ENCODE results near the gene LIX1L. TPM values are rescaled to one million over a fixed set of nuclear protein-coding genes. Genes with fewer than 3 reads are reported as not detected.

Gene LIX1L
- total and polyA plus RNA-seq, 2 of the 13 experiments (the other 11 are each of a cell fraction or from before 2014, with no cell fraction given), result 8.1 to 24.9 TPM

DNA sequence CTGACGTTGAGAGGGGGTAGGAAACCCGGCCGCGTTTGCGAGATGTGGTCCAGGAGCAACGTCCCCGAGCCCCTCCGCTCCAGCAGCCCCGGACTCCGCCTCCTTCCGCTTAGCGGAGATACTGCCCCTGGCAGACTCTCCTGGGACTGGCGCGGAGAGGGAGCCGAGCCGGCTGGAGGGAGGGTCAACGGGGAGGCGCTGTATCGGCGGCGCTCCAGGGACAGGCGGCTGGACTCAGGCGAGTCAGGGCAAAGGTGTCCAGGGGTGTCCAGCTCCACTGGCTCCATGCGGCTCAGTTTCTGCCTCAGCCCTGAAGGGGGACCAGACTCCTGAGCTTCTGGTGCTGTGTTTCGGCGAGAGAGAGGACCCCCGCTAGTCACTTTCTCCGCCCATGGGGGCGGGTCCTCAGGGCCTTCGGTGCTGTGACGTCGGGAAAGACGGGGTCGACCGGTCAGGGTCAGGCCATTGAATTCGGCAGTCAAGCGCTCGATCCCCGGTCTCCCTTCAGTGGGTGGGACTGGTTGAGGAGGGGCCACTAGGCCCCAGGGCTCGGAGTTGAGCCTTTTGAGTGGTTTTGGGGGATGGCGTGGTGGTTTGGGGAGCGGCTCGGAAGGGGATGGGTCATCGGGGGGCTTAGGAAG lies 2.8 kb upstream of the LIX1L start (continued):
- TF ChIP-seq MBNL3 (CRISPR knock-in tag; conservative IDR thresholded peaks at IDR 0.05), result no peak
- no peak for TF ChIP-seq DNMT1 (CRISPR knock-in tag; IDR thresholded peaks at IDR 0.05)
- TF ChIP-seq, protein P1, sequence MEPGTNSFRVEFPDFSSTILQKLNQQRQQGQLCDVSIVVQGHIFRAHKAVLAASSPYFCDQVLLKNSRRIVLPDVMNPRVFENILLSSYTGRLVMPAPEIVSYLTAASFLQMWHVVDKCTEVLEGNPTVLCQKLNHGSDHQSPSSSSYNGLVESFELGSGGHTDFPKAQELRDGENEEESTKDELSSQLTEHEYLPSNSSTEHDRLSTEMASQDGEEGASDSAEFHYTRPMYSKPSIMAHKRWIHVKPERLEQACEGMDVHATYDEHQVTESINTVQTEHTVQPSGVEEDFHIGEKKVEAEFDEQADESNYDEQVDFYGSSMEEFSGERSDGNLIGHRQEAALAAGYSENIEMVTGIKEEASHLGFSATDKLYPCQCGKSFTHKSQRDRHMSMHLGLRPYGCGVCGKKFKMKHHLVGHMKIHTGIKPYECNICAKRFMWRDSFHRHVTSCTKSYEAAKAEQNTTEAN (CRISPR knock-in tag; conservative IDR thresholded peaks at IDR 0.05), result no peak
- TF ChIP-seq CEBPB (IDR thresholded peaks at IDR 0.05; ENCODE audit: borderline replicate concordance, low read depth, low read length), result no peak
- no peak for TF ChIP-seq MAZ (IDR thresholded peaks at IDR 0.05; ENCODE audit: borderline replicate concordance, low read depth, low read length)
- TF ChIP-seq MAZ (CRISPR knock-in tag; IDR thresholded peaks at IDR 0.05; ENCODE audit: low read depth), result peak; percentile 40; the same call in 1 of the 2 replicates
- no peak for TF ChIP-seq RBM39 (IDR thresholded peaks at IDR 0.05; ENCODE audit: low read depth, low read length, poor library complexity, severe bottlenecking)
- peak; percentile 48; the same call in 1 of the 2 replicates for TF ChIP-seq ZNF414 (CRISPR knock-in tag; IDR thresholded peaks at IDR 0.05)
- TF ChIP-seq POLR2A (IDR thresholded peaks at IDR 0.05; ENCODE audit: insufficient read depth in 1 of 2, low read depth in 2 of 2, low read length in 2 of 2), result peak; percentile 40 to 61; a peak in 2 of 4 replicates
- peak; percentile 62; the same call in 1 of the 2 replicates for TF ChIP-seq GATAD1 (CRISPR knock-in tag; IDR thresholded peaks at IDR 0.05)
- TF ChIP-seq ZNF160 (CRISPR knock-in tag; IDR thresholded peaks at IDR 0.05), result peak; percentile 35; the same call in 1 of the 2 replicates
- TF ChIP-seq ZNF24 (IDR thresholded peaks at IDR 0.05), result no peak
- no peak for TF ChIP-seq ZBTB49 (CRISPR knock-in tag; IDR thresholded peaks at IDR 0.05; ENCODE audit: borderline replicate concordance)
- TF ChIP-seq, protein P2, sequence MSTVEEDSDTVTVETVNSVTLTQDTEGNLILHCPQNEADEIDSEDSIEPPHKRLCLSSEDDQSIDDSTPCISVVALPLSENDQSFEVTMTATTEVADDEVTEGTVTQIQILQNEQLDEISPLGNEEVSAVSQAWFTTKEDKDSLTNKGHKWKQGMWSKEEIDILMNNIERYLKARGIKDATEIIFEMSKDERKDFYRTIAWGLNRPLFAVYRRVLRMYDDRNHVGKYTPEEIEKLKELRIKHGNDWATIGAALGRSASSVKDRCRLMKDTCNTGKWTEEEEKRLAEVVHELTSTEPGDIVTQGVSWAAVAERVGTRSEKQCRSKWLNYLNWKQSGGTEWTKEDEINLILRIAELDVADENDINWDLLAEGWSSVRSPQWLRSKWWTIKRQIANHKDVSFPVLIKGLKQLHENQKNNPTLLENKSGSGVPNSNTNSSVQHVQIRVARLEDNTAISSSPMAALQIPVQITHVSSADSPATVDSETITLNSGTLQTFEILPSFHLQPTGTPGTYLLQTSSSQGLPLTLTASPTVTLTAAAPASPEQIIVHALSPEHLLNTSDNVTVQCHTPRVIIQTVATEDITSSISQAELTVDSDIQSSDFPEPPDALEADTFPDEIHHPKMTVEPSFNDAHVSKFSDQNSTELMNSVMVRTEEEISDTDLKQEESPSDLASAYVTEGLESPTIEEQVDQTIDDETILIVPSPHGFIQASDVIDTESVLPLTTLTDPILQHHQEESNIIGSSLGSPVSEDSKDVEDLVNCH (CRISPR knock-in tag; IDR thresholded peaks at IDR 0.05), result no peak
- TF ChIP-seq, protein P3, sequence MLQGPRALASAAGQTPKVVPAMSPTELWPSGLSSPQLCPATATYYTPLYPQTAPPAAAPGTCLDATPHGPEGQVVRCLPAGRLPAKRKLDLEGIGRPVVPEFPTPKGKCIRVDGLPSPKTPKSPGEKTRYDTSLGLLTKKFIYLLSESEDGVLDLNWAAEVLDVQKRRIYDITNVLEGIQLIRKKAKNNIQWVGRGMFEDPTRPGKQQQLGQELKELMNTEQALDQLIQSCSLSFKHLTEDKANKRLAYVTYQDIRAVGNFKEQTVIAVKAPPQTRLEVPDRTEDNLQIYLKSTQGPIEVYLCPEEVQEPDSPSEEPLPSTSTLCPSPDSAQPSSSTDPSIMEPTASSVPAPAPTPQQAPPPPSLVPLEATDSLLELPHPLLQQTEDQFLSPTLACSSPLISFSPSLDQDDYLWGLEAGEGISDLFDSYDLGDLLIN (CRISPR knock-in tag; IDR thresholded peaks at IDR 0.05; ENCODE audit: borderline replicate concordance), result 0 out of 2 replicates have a peak, but pooled peaks have one; percentile 62
- TF ChIP-seq IRF2 (CRISPR knock-in tag; IDR thresholded peaks at IDR 0.05), result peak; percentile 47; the same call in 1 of the 2 replicates
- no peak for TF ChIP-seq ZNF772 (CRISPR knock-in tag; IDR thresholded peaks at IDR 0.05)
- peak; percentile 26; the same call in 1 of the 2 replicates for TF ChIP-seq DR1 (CRISPR knock-in tag; IDR thresholded peaks at IDR 0.05)
- no peak for TF ChIP-seq ZC3H4 (CRISPR knock-in tag; IDR thresholded peaks at IDR 0.05; ENCODE audit: borderline replicate concordance)
- TF ChIP-seq ZNF644 (CRISPR knock-in tag; IDR thresholded peaks at IDR 0.05; ENCODE audit: low read depth), result no peak
- TF ChIP-seq CENPX (CRISPR knock-in tag; IDR thresholded peaks at IDR 0.05), result no peak
- TF ChIP-seq, protein P4, sequence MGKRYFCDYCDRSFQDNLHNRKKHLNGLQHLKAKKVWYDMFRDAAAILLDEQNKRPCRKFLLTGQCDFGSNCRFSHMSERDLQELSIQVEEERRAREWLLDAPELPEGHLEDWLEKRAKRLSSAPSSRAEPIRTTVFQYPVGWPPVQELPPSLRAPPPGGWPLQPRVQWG (CRISPR knock-in tag; IDR thresholded peaks at IDR 0.05; ENCODE audit: borderline replicate concordance, low read depth), result no peak

All from HepG2 (cell line).